Pons (tissue), 1 donor: ENCODE results near the gene KLF6.
A peak's percentile ranks its signal among the peaks of the same experiment; 100 is the strongest.

Experiments
- DNase-seq: peaks from one replicate; pipeline ENCODE4 v3.0.0-alpha.2; 2016; ENCODE audit warnings: low spot score

Gene KLF6

DNA sequence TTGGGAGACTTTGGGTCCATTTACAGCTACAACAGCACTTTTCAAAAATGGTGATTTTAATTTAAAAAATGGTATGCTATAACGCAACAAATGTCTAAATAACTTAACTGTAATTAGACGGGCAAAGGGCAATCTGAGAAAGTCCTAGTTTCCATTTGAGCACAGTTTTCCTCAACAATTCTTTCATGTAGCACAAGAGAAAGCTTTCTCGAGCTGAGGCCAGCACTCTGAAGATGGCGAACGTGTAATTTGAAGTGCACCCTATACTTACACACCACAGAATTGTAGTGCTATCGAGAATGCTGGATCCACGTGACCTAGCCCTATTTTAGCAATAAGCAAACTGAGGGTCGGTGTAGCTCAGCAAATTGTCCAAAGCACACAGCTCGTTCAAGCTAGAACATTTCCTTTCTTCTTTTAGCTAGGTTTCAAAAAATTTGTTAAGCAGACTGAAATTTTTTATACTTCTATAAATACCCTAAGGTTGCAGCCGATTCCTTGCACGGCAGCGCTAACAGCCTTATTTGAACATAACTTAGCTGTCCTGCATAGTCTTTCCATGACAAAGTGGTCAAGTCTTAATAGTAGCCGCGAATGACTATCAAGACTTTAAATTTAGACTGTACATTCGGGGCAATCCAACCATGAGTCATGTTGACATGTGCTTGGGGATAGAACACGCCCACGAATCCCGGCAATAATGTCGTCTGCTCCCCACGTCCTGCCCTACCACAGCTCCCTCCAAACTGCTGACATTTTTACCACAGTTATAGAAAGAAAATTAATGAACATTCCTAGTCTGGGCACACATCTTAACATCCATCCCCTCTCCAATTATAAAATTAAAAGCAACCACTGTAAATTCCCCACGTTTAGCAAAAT lies 10.0 kb downstream of the KLF6 start:
- DNase-seq, result no peak

DNA sequence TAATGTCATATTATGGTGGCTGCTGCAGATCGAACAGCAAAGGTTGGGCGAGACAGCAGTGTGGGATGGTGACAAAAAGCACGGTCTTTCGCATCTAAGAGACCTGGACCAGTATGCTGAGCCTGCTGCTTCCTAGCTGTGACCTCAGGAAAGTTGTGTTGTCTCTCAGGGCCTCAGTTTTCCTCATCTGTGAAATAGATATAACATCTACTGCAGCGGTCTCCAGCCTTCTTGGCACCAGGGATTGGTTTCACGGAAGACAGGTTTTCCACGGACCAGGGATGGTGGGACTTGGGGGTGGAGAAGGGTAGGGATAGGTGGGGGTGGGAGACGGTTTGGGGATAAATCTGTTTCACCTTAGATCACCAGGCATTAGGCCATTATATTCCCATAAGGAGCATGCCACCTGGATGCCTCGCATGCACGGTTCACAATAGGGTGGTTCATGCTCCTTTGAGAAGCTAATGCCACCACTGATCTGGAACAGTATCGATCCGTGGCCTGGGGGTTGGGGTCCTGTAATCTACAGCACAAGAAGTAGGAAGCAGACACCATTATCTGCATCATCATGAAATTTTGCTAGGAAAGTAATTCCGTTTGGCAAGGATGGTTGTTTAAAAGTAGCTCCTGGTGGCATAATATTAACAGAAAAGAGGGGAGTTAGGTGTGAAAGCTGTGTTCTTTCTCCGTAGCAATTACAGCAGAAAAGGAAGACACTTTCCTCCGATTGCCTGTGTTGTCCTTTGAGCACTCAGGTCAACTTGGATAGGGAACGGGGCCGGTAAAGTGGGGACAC lies 10.8 kb downstream of the KLF6 start:
- no peak for DNase-seq

DNA sequence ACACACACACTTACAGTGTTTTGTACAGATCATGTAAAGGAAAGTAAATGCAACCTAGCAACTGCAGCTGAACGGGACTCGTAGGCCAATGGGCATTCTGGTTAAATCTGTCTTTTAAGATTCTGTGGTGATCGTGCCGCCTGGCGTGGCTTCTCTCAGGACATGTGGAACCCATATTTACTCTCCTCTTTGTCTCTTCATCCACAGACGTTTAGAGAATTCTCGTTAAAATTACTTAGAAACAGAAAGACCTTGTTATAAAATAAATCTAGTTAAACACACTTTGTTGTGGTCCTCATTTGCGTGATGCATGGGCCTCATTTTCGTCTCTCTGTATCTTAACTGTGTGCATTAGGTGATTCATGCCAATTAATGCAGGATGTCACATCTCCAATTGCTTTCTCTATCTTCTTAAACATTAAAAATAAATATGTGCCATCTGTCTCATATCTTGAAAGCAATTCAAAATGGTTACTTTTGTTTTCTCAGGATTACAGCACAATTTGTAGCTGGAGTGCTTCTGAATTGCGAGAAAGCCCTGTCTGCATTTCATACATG lies 11.5 kb downstream of the KLF6 start:
- no peak for DNase-seq

DNA sequence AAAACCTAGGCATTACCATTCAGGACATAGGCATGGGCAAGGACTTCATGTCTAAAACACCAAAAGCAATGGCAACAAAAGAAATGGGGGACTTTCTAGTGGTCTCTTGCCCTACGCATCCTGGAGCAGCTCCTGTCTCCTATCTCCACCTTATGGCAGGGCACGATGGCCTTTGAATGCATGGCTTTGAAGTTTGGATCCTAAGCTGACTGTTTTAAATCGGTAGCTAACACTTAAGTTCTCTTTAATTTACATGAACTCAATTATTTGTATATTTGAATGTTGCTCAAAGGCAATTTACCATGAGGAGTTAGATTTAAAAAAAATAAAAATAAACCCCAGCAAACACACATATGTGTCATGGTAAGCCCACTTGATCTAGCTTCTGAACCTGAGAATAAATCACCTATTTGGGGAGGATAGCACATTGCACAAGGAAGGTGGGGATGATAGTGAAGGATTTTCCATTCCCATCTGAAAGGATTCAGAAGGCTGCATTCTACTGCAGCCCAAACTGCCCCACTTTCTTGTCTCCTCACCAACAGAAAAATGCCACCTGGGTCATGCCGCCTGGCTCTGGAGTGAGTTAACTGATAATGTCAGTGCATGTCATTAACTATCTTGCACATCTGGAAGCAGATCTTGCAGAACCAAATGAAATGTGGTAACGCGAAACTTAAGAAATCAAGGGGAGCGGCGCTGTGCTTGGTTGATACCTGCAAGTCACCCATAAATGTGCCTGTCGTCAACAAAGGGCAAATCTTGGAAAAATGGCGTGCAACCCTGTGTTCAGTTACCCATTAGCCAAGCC lies 12.4 kb downstream of the KLF6 start:
- no peak for DNase-seq

DNA sequence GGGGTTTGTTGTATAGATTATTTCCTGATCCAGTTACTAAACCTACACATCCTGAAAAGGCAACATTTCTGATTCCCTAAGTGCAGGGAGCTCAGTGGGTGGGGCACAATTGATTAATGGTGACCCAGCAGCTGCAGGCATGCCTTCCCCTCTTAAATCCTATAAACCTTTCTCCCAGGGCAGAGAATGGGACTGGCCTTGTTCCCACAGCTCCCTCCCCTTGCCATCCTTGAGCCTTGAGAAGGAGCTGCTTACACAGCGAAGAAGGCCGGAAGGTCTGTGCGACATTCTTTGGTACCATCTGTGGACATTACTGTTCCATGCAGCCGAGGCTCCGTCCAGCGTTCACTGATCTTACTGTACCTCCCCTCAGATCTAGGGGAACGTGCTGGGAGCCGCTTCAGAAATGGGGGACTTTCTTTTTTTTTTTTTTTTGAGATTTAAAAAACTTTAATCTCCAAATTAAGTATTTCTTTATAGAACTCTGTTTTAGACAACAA lies 14.3 kb downstream of the KLF6 start:
- DNase-seq, result no peak

DNA sequence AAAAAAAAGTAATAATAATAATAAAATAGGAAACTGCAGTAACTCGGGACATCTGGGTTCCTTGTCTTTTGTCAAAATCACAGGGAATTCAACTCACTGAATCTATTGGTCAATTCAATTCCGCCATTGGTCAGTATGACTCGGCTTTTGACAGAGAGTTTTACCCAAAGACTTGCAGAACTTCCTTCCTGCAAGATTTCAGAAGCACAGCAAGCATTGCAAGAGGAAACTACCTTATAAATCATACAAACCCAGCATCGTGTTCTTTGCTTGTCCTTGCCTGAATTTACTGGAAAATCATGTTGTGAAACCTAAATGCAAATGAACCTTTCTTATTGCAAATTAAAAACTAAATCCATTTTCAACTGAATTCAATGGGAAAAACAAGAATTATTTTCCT lies 15.5 kb downstream of the KLF6 start:
- no peak for DNase-seq

DNA sequence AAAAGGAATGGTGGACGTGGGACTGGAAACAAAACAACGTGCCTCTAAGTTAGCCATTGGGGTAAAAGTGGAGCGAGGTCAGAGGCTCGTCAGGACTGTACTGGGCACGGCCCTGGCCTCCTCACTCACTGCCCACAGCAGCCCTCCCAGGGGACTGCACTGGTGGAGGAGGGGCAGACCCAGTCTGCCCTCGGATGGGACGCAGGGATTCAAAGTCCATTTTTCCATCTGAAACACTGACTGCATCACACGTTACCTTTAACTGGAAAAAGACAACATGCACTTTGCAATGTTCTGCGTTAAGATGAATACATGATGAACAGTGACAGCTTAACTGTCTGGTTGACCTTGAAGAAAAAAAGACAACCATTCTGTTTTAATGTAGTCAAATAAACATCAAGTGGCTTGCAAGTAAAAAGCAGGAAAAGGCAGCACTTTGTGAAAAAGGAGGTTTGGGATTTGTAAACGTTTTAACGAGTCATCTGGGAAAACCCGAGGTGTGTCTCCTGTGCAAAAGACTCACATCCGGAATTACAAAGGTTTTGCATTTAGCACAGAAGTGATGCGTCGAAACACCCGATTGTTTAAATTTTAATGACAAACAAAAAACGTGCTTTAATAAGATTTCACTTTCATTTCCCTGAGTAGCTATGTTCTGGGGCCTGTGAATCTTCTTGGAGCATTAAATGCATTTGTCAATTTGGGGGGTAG lies 18.8 kb downstream of the KLF6 start:
- no peak for DNase-seq

DNA sequence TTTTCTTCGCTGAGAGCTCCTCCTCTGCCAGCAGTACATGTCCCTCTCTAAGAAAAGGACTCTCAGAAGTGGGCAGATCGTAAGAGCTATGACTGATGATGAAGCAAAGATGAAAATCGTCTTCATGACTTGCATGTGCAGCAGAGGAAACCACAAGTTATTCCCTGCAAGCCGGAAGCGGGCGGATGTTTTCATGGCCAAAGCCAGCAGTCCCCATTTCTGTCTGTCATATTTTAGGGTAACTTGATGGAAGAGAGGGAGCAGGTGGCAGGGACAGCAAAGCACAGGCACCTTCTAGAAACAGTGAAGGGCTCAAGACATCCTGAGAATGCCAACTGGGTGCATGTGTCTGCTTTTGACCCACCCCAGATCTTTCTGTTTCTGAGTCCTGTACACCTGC lies 19.9 kb downstream of the KLF6 start:
- no peak for DNase-seq

DNA sequence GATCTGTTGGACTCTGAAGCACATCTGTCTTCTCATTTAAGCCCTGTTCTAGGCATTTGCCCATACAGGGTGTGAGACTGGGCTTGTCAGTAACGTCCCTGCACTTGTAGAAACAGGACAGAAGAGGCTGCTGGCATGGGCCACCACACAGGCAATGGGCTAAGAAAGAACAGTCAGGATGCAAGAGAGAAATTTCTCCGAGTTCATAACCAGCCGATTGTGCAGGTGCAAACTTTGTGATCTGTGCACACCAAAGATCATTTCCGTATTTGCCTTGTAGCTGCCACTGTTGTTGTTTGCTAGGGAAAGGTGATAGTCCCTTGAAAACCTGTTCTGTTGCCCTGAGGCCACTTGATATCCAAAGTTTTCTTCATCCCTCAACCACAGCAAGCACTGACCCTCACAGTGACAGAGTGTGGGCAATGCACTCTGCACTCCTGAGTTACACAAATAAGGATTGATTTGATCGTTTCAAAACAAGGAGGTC lies 20.3 kb downstream of the KLF6 start:
- no peak for DNase-seq

DNA sequence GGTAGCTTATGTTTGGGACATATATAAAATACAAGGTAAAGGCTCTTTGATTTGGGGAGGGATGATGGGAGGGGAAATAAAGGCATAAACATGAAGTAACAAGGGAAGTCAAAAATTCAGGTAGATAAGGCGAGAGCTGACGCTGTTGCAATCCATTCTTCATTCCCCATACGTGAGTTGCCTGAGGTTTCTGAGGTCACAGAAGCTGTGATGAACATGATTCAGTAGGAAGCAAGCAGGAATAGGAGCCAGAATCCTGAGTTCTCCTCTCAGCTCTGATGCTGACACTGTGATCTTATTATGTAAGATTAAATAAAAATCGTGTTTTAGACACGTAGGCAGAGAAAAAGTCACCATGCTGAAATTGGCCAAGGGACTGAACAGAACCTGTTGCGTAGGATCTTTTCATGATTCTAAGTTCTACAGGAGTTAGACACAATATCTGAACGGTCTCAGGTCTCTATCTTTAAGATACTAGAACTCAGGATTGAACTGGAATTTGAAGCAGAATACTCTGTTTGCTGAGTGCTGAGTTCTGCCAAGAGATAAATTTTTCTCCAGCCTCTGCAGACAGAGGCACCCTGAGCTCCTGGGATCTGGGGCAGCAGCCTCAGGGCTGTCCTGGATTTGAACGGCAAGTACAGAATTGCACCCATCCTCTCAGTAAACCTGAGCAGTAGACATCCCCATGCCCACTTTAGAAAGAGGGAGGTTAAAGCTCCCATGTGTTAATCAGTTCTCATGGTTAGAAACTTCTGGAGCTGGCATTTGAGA lies 21.0 kb downstream of the KLF6 start:
- no peak for DNase-seq

DNA sequence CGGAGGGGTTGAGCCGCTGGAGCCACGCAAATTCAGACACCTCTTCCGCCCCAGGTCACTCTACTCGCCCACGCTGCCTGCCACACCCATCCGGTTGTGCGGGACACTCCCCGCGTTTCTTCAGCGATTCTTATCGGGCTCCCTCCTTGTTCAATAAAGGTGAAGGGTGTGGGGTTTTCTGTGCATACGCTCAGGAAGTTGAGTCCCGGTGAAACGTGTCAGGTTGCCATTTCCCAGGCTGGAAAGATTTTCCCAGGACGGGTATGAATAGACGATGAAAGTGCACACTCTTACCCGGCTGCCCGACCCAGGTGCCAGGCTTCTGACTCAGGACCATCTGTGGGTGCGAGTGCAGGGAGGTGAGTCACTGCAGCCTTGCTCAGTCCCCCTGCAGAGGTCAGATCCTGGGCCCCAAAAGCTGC lies 22.0 kb downstream of the KLF6 start:
- DNase-seq, result no peak

DNA sequence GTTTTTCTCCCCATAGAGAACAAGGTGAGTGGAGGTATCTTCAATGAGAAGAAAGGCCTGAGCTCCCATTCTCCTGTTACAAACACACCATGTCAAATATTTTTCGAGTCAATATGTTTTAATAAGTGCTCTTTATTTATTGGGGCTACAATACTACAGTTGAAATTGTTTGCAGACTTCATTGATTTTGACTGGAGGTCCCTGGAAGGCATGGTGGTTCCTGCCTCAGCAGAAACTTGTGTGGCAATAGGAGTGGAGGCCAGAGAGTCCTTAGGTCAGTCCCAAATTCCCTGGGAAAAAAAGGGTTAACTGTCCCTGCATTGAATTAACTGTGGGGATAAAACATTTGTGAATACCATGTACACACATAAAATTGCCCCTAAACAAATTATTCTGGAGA lies 22.7 kb downstream of the KLF6 start:
- DNase-seq, result no peak

DNA sequence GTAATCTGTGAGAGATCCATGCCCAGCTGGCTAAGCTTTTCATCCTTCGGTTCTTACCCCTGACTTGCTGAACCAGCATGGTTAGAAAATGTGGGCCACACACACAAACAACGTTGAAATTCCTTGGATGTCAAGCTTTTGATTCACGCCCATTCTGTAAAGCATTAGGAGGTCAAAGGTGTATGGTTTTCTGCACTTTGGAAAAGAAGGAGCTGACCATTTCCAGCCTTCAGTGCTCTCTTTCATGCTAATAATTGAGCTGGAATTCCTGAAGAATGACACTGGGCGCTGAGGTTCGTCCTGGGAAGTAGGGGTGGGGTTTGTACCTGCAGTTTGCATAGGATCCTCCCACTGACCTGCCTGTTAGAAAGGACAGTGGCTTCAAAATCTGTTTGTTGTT lies 23.1 kb downstream of the KLF6 start:
- DNase-seq, result no peak

DNA sequence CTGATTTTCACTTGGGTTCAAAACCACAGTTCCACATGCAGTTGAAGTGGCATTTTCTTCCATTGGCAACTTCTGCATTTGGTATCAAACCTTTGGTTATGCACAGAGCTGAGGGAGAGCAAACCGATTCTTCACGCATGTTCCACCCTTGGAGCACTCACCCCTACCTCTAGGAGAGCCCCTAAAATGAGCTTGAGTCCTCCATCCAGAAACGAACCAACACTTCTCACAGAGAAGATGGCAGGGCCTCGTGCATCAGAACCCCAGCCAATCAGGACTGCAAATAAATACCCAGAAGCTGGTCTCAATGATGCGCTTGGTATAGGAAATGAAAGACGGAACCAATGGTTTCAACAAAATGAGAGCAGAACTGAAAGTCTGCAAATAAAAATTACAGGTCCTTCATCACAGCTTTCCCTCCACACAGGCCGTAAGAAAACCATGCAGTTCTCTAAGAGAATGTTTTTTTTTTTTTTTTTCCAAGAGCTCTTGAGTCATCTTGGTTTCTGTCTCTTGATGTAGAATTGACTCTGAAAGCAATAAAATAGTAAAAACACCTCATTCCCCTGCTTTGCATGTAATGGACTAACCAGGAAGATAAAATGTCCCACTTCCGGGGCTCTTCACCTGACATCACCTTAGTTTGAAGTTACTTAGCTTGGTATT lies 23.9 kb downstream of the KLF6 start:
- DNase-seq, result peak; percentile 80

DNA sequence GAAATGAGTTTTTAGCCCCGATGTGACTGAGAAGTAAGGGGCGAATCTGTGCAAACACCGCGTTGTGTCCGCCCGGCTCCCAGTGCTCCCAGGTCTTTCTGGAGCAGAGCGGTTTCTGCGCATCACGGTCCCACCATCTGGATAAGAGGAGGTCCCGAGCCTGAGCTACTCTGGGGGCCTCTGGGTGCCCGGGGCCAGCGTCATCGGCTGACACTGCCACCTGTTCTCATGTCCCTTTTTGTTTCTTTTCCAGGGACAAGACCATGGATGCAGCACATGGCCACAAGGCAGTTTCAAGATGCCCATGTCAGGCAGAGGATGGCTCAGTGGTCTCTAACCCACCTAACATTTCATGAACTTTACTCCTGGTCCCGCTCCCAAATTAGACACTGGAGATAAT lies 24.9 kb downstream of the KLF6 start:
- no peak for DNase-seq

DNA sequence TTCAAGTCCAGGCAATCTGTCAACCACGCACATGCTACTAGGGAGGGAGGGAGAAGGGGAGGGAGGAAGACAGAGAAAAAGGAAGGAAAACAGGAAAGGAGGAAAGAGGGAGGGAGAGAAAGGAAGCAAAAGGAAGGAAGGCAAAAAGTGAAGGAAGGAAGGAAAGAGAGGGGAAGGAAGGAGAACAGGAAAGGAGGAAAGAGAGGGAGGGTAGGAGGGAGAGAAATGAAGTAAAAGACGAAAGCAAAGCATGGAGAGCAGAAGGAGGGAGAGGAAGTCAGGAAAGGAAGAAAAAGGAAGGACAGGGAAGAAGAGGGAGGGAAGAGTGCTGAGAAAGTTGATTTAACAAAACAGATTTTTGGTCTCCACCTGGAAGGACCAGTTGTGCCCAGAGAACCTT lies 25.6 kb downstream of the KLF6 start:
- DNase-seq, result no peak

DNA sequence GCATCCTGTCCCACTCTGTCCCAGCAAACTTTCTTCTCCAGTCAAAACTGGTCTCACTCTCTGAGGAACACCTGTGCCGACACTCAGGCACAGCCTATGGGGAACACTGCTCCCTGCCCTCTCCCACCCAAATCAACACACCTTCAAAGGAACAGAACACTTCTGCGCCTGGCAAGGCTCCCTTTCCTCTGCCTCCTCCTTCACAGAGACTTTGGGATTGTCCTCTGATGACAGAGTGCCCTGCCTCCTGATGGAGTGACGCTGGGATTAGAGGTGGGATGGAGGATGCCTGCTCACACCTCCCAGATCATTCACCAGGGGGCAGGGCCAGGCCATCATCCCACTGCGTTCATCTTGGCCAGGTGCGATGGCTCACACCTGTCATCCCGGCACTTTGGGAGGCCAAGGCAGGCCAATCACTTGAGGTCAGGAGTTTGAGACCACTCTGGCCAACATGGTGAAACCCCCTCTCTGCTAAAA lies 26.5 kb downstream of the KLF6 start:
- no peak for DNase-seq

DNA sequence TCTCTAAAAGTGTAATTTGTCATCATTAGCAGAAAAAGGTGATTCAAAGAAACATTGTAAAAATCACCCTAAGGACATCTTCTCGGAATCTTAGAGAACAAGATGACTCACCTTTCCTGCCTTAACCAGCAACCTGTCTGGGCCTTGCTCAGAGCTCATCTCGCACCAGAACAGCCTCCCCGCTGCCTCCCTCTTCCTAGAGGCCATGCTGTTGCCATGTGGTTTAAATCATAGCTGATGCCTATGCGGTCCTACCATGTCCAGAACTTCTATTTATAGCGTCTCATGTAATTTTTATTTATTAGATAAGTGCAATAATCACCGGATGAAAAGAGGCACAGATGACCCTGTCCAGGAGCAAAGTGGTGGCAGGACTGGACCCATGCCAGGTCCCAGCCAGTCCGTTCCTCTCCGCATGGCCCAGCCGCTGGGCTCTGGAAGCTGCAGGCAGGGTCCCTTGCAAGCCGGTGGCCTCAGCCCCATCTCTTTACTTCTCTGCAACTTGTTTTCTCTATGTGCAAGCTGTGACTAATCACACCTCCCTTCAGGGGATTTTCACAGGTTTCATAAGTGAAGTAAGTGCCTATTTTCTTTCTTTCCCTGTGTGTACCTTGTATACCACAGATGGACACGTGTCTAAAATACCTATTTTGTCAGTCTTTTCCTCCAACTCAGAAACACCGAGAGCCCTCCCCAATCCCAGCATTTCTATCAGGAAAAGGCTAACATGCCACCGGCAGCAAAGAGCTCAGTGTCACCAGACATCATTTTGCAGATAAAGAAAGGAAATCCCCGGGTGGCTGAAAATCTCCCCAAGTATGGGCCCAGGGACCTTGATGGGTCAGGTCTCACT lies 27.1 kb downstream of the KLF6 start:
- no peak for DNase-seq

DNA sequence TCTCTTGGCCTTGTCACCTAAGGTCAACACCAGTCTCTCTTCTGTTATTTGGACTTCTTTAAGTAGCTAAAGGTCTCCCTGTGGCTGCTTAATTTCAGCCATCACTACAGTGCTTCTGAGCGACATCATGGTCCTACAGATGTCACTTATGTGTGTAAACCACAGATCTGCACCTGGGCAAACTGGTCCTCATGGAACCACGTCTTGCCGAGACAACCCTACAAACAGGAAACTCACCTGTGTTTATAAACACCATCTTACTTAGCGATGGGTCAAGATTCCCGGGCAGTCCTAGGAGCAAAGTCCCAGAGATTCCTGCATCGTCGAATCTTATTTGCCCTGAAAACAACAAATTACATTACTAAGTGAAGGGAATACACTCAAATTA lies 27.8 kb downstream of the KLF6 start:
- DNase-seq, result no peak
